Thyroid gland (tissue), 4 donors: ENCODE results near the gene ABCC3.

Experiments
- CTCF ChIP-seq, 6 experiments: fragments of 200-600 bp in 3 of 6; fragments of 450-650 bp in 3 of 6; sonication (generic) in 3 of 6; IDR thresholded peaks; one replicate each; pipeline ENCODE4 v1.5.1; 2016 to 2019; ENCODE audit warnings: antibody characterized with exemption in 6 of 6, mild to moderate bottlenecking in 2 of 6, inconsistent platforms in 1 of 6, moderate library complexity in 1 of 6
- POLR2A ChIP-seq, 2 donors: fragments of 450-650 bp; IDR thresholded peaks; one replicate each; pipeline ENCODE4 v1.6.1; 2017; ENCODE audit warnings: antibody characterized with exemption in 2 of 2, mild to moderate bottlenecking in 2 of 2, moderate library complexity in 1 of 2

GRCh38 chr17:50676065-50676975 lies 41.6 kb downstream of the ABCC3 start:
- TF ChIP-seq CTCF (IDR thresholded peaks at IDR 0.05) (no peak), POLR2A (IDR thresholded peaks at IDR 0.05) (no peak)
